LHCN-M2 (cell line): ENCODE measurements around the gene GUCY2D. TPM values are rescaled to one million over a fixed set of nuclear protein-coding genes. Genes with fewer than 3 reads are reported as not detected.

Experiments used
- DNase-seq: peaks from one replicate; pipeline ENCODE4 v3.0.0-alpha.2; 2012; ENCODE audit warnings: low read depth
- total RNA-seq: library from RNA; depleted of rRNA; stranded (reverse); fragments of >200 nt; gene quantifications from 2 replicates; pipeline ENCODE4 v1.2.3, GENCODE V29; 2014

The GUCY2D gene
- total RNA-seq, 1 experiment from 2014 or later, result not detected

DNA sequence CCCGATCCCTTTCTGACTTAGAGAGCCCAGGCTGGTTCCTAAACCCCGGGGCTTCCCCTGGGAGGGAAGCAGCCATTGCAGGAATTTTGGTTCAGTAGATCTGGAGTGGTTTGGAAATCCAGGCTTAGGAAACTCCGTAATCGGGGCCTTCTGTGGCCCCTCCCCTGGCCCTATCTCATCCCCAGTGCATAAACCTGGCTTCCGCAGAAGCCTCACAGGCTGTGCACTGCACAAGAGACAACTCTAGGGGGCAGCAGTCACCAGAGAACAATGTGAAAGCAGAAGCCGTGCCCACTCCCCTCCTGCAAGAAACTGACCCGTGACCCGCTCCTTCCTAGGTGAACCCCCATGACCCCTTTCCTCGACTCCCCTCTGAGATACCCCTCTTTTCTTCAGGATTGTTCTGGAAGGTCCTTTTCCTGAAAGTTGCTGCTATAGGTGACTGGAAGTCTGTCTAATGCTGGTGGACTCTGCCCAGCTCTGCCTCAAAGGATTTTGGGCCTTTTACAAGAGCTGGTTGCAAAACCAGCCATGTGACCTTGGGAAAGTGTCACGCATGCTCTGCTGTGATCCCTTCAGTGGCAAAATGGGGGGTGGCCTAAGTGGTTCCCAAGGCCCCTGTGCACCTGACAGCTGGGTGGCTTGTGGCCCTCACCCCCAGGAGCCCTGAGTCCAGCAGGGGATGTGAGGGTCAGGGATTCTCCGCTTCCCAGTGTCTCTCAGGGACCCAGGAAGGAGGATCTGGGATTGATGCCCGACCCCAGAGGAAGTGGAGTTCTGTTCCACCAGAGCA, 14.4 kb downstream of the GUCY2D start:
- peak; percentile 34 for DNase-seq

DNA sequence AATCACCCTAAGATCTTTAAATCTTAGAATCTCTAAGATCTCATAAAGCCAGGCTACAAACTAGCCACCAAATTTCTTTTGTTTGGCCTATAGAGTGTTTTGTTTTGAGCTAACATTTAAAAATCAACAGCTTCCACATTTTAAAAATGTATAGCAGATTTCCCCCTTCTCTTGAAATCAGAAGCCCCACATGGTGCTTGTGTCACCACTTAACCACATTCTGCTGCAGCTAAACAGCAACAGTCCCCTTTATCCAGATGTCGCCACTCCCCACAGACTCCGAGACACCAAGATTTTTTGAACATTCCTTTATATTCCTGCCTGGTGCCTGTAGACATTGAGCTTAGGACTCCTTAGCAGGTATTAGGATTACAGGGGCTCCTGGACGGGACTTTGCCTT, 16.0 kb downstream of the GUCY2D start:
- no peak for DNase-seq

DNA sequence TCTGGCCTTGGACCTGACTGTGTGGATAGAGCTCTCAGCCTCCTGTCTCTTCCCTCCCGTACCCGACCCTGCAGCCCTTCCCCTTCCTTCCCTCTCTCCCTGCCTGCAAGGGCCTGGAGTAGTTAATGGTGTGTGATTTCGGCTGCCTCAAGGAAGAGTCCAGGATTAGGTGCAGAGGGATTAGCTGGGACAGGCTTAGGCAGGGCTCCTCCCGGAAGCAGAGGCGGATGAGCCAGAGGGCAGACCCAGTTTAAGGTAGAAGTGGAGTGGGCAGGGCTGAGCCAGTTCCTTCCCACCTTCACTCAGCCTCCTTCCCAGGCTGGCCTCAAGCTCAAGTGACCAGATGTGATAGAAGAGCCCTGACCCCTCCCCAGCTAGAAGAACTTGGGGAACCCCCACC, 16.8 kb downstream of the GUCY2D start:
- DNase-seq, result no peak

DNA sequence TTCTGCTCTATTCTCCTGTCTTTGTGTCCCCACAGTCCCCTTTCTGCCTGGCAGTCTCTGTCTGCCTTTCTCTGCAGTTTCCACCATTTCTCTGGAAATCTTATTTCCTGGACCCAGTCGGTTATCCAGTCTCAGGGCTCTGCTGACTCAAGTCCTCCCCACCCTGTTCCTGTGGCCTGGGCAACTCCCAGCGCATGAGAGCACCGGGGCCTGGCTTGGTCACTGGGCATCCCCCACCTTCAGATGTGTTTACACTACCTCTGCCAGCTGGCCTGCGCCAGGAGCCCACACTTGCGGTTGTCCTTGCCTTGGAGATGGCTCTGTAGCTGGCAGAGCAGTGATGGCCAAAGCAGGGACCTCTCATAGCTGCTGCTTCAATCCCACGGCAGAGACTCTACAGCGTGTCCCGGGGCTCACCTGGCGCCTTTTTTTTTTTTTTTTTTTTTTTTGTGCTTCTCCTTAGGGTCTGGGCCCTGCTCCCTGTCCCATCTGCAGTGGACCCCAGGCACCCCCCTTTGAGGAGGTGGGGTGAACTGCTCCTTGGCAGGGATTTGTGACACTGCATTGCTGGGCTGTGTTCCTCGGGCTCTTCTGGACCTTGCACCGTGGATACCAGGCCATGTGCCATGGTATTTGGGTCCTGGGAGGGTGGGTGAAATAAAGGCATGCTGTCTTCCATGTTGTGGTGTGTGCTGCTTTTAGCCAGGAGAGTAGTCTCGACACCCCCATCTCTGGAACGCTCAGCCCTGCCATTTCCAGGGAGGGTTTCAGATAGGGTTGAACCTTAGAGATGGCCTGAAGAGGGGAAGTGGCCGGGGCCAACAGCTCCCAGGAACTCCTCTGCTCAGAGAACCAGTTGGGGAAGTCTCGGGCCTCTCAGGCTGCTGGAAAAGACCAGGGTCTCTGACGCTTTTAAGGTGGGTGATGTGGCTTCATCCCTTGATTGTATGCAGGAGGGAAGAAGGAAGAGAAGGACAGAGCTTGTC, 17.5 kb downstream of the GUCY2D start:
- DNase-seq, result peak; percentile 61

DNA sequence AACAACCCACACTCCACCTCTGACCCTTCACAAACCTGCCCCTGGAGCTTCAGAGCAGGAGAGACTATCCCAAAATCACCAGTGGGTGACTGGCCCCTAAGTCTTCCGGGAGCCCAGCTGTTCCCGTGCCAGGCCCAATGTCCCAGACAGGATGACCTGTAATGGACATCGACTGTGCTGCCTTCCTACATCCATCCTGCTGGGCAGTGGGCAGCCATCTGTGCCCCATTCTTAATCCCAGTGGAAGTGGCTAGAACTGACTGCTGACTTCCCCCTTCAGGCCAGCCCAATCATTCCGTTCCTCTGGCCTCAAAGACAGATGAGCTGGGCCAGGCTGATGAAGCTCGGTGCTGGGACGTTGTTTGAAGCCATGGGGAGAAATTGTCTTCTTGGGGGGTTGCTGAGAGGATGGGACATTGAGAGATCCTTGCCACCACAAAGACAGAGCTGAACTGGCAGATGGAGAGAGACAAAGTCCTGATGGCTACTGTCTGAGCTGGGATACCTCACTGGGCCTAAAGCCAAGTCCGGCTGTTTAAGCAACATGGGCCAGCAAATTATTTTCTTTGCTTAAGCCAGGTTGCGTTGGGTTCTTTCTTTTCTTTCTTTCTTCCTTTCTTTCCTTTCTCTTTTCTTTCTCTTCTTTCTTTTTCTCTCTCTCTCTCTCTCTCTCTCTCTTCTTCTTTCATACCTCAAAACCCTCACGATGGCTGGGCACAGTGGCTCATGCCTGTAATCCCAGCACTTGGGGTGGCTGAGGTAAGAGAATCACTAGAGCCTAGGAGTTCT, 18.6 kb downstream of the GUCY2D start:
- DNase-seq, result no peak

DNA sequence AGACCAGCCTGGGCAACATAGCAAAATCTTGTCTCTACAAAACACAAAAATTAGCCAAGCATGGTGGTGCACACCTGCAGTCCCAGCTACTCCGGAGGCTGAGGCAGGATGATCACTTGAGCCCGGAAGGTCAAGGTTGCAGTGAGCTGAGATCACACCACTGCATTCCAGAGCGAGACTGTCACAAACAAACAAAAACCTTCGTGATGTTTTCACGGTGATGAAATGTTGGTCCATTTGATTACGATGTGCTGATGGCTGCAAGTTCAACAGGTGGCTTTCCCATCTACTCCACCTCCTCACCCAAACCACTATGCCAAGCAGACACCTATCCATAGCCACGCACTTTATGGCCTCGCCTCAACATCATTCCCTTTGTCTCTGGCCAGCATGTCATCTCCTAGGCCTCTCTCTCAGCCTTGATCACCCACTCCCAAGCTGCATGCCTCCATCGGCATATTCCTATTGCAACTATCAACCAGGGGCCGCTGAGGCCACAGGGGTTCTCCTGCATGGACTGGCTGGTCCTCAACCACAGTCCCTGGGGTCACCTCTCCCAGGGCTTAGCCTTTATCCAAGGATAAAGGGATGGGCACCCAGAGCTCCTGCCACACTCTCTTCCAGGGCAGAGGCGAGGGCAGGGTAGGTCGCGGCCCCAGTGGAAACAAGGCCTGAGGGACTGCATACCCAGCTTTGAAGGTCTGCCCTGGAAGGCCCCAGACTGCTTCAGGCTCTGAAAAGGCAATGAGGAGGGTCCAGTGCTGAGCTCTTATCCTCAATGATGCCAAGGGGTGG, 19.3 kb downstream of the GUCY2D start:
- no peak for DNase-seq

DNA sequence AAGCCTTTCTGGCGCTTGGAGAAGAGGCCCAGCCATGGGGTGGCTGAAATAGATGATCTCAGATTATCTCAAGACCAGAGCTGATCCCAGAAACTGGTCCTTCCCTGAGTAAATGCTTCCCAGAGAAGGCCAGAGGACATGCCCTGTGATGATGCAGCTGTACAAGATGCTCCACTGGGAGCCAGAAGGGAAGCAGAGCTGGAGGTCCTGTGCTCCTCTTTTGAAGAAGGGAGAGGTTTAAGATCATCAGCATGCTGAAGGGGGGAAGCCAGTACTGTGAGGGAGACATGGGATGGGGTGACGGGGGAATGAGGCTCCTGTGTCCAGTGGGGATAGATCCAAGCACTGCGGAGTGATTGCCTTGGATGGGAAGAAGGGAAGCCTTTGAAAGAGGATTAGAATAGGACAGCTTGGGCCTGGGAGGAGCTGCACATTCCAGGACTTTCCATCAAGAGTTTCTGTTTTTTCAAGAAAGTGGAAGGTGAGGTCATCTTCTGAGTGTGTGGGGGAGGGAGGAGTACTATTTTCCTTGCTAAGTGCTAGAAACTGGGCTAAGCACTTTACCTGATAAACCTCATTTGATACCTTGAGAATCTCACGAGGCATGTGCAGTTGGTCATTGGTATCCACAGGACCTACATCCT, 20.1 kb downstream of the GUCY2D start:
- DNase-seq, result no peak

DNA sequence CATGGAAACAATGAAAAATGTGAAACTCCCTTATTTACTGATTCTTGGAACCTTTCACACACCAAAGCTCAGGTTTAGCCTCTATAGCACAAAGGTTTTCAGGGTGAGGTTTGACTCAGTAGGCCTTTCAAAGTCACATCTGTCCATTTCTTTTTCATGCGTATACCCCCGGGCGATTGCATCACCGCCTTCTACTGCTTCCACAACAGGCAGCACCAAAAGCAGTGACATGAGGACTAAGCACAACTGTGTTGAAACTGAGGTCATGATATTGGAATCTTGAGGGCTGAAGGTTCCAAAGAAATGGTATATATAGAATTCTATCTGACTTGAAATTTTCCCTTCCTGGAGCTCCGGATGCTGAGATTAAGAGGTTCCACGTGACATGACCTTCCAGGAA, 21.7 kb downstream of the GUCY2D start:
- DNase-seq, result peak; percentile 40

DNA sequence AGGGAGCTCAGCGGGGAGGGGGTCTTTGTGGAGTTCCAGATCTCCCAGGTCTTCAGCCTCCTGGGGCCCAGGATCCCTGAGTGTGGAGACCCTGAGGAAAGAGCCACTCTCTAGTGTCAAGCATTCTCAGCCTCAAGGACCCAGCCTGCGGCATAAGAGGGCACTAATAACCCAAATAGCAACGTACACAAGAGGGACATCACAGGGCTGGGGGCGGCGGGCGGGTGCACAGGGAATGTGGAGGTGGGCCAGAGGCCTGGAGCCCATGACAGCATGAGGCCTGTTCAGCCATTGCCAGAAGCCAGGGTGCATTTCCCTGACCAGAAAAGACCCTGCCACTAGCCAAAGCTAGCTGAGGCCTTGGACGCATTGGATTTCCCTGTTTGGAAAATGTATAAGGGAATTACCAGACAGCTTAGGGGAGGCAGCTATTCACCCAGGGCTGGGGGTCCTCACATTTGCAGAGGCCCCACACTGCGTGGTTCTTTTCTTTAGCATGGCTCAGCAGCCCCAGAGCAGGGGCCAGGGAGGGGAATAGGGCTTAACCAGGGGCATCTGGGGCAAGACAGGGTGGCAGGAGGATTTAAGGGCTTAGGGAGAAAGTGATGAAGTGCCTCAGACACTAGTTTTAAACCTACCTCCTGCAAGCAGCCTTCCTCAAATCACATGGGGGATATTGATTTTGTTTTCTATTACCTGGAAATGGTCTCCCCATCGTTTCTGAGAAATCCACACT, 22.9 kb downstream of the GUCY2D start:
- DNase-seq, result no peak

DNA sequence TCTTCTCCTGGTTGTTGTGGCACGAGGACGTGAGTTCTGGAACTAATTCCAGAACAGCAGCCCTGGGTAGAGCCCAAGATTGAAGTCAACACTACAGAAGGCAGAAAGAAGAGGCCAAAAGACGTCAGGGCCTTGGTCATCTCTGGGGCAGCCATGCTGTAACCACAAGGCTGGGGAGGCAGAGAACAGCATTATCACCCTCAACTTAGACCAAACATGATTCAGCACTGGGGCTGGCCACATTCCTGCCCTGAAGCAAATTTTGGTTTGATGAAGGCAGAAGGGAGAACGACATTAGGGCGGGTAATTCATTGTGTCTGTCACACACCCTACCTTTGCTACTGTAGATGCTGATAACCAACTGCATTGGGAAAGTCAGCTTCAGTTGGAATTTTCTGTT, 26.7 kb downstream of the GUCY2D start:
- no peak for DNase-seq

DNA sequence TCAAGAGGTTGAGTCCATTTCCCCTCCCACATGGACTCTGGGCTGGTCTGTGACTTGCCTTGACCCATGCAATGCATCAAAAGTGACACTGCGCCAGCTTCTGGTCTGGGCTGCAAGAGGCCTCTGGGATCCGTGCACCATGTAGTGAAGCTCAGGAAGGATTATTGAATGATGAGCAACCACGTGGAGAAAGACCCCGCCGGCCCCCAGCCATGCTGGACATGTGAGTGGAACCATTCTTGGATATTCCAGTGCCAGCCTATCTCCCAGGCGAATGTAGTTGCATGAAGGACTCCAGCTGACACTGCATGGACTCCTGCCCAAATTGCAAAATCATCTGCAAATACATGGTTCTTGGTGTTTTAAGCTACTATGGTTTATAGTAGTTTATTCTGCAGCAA, 28.8 kb downstream of the GUCY2D start:
- no peak for DNase-seq

DNA sequence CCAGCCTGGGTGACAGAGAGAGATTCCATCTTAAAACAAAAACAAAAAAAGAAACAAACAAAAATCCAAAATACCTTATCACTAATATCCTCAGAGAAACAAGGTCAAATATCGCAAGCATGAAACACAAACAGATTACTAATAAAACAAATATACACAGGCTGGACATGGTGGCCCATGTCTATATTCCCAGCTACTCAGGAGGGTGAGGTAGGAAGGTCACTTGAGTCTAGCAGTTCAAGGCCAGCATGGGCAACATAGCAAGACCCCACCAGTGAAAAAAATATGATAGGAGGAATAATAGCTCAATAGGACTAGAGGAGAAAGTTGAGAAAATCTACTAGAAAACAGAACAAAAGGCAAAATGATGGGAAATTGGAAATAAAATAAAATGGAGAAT, 29.5 kb downstream of the GUCY2D start:
- no peak for DNase-seq

DNA sequence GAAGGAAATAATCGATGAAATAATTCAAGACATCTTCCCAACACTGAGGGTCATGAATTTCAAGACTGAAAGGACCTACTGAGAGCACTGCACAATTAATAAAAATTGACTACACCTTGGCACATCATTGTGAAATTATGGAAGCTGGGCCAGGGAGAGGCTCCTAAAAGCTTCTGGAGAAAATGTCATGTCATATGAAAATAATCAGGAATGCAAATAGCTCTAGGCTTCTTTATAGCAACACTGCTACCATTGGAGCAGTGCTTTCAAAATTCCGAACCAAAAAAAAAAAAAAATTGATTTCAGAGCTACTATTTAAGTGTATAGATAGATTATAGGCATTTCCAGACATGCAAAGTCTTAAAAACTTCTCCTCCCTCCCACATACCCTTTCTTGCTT, 30.0 kb downstream of the GUCY2D start:
- DNase-seq, result no peak

DNA sequence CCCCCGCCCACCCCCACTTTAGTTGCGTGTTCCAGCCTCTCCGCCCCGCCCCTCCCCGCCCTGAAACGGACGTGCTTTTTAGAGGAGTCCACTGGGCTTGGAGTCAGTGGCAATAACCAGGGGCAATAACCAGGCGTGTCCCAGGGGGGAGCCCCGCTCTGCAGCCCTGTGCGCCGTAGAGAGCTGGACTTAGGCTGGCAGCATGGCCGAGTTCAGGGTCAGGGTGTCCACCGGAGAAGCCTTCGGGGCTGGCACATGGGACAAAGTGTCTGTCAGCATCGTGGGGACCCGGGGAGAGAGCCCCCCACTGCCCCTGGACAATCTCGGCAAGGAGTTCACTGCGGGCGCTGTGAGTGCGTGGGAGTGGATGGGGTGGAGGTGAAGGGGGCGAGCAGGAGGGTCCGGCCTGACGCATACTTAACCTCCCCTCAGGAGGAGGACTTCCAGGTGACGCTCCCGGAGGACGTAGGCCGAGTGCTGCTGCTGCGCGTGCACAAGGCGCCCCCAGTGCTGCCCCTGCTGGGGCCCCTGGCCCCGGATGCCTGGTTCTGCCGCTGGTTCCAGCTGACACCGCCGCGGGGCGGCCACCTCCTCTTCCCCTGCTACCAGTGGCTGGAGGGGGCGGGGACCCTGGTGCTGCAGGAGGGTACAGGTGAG, 36.7 kb downstream of the GUCY2D start, which contains the start of gene ALOX15B:
ALOX15B (plus strand) TSS at position 106 of the 657 bp plus-strand sequence; CDS start at position 203, 97 bp downstream.
- DNase-seq, result no peak

DNA sequence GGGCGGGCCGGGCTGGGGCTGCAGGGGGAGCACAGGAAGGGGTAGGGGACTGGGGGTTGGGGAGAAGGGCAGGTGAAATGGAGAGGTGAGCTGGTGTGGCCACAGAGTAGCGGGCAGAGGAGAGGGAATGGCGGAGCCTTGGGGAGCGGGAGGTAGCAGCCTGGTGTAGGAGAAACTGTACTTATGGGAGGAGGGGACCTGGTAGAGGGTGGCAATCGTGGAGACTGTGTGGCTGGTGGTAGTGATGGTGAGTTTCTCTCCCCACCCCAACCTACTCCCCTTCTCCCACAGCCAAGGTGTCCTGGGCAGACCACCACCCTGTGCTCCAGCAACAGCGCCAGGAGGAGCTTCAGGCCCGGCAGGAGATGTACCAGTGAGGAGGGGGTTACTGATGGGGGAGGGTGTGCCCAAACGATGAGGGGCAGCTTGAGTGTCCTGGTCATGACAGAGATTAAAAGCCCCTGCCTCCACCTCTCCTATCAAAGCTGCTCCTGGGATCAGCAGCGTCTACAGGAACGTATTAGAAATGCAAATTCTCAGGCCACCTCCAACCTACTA, 37.3 kb downstream of the GUCY2D start:
- DNase-seq, result no peak

DNA sequence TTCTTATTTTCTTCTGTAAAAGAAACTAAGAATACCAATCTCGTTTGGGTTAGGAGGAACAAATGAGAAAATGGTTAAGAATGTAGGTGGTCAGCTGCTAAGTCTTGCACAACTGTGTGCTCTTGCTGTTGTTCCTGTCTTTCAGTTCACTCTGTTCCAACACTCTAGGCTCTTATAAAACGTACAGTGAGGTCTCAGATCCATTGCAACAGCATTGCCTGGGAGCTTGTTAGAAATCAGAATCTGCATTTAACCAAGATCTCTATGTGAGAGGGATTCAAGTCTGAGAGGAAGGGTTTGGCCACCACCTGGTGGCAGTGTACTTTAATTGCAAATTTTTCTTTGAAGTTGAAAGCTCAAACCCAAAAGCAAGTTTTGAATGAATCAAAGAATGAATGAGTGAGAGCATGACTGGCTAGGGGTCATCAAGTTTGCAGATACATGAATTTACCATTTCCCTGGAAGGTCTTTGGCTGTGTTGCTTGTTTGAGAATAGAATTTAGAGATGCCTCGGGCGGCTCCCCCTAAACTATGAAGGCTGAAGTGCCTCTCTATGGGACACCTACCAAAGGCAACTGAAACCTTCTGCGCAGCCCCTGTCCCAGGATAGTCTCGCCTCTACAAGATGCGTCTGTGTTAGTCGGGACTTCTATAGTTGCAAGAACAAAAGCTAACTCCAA, 39.0 kb downstream of the GUCY2D start:
- DNase-seq, result peak; percentile 93

DNA sequence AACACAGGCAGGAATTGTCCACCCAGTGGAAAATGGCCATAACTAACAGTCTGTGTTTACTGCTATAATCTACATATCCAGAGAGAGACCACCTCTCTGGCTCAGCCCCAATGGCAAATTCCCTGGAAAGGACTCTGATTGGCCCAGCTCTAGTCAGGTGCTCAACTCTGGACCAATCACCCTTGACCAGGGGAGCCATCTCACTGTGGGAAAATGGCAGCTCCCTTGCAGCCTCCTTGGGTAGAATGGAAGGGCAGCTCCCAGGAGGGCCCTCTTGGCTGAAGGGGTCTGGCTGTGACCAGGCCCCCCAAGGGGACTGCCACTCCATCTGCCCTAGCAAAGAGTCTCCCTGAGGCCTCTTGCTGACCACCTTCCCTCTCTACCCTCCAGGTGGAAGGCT, 39.6 kb downstream of the GUCY2D start:
- peak; percentile 49 for DNase-seq
